GM12865 (cell line): ENCODE data around the gene UPF1.
"Not testable (repeated sequence)": the region's sequence is repeated elsewhere in the genome, so short reads cannot be mapped to it uniquely, and the experiment has no call there.

ENCODE experiments used
- DNase-seq: peaks from one replicate; pipeline ENCODE4 v3.0.0; 2010; ENCODE audit warnings: low read depth
- H3K4me3 ChIP-seq: 2 replicates; pipeline ENCODE4 v1.5.1; 2011; ENCODE audit warnings: mild to moderate bottlenecking, low read depth, low read length, control low read depth
- TF ChIP-seq, protein P1 (sequence below): IDR thresholded peaks from 2 replicates; pipeline ENCODE4 v1.5.1; 2011; ENCODE audit warnings: low read length, control low read depth, low read depth, inconsistent platforms; ENCODE audit not compliant: insufficient read depth; ENCODE audit errors: missing control alignments

The UPF1 gene

GRCh38 chr19:18807861-18808331 lies 23.9 kb upstream of the UPF1 start:
- TF ChIP-seq, protein P1, sequence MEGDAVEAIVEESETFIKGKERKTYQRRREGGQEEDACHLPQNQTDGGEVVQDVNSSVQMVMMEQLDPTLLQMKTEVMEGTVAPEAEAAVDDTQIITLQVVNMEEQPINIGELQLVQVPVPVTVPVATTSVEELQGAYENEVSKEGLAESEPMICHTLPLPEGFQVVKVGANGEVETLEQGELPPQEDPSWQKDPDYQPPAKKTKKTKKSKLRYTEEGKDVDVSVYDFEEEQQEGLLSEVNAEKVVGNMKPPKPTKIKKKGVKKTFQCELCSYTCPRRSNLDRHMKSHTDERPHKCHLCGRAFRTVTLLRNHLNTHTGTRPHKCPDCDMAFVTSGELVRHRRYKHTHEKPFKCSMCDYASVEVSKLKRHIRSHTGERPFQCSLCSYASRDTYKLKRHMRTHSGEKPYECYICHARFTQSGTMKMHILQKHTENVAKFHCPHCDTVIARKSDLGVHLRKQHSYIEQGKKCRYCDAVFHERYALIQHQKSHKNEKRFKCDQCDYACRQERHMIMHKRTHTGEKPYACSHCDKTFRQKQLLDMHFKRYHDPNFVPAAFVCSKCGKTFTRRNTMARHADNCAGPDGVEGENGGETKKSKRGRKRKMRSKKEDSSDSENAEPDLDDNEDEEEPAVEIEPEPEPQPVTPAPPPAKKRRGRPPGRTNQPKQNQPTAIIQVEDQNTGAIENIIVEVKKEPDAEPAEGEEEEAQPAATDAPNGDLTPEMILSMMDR, result no peak

DNA sequence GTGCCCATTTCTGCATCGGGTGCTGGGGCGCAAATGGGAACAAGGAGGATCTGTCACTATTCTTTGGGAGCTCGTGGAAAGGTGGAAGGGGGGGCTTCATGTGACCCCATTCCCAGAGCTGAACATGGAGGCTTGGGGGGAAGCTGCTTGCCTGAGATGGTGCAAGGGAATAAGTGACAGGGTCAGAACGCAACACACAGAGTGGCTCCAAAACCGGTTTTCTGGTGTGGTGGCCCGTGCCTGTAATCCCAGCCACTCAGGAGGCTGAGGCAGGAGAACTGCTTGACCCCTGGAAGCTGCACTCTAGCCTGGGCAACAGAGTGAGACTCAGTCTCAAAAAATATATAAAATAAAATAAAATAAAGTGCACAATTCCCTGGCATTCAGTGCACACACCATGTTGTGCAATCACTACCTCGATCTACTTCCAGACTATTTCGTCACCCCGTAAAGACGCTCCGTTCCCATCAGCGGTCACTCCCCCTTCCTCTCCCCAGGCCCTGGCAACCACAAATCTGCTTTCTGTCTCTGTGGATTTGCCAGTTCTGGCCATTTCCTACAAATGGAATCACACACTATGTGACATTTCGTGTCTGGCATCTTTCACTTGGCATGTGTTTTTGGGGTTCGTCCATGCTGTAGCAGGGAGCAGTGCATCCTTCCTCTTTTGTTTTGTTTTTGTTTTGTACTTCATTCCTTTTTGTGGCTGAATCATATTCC lies 22.4 kb upstream of the UPF1 start:
- no peak overlapping the region for H3K4me3 ChIP-seq
- TF ChIP-seq, protein P1, result no peak
- no peak for DNase-seq

More at GRCh38 chr19:18807861-18808331, 23.9 kb upstream of the UPF1 start:
- no peak overlapping the region for H3K4me3 ChIP-seq
- DNase-seq, result no peak

- not testable (repeated sequence) for H3K4me3 ChIP-seq, DNase-seq
These were observed 20.1 kb upstream of the UPF1 start for GRCh38 chr19:18811638-18812037.

DNA sequence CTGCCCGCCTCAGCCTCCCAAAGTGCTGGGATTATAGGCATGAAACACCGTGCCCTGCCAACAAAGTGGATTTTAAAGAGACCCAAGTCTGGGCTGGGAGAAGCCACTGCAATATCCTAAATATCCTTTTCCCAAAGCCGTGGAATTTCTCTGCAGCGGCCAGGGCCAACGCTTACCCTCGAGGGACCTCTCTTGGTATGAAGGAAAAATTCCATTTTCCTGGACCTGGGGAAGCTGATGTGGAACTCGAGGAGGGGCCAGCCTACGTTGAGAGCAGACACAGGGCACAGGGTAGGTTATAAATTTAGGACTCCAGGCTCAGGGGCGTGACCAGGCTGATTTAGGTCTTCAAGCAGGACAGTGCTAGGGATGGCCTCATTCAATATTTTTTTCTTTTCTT lies 17.7 kb upstream of the UPF1 start:
- TF ChIP-seq, protein P1, result no peak
- no peak for DNase-seq
- H3K4me3 ChIP-seq, result no peak overlapping the region

DNA sequence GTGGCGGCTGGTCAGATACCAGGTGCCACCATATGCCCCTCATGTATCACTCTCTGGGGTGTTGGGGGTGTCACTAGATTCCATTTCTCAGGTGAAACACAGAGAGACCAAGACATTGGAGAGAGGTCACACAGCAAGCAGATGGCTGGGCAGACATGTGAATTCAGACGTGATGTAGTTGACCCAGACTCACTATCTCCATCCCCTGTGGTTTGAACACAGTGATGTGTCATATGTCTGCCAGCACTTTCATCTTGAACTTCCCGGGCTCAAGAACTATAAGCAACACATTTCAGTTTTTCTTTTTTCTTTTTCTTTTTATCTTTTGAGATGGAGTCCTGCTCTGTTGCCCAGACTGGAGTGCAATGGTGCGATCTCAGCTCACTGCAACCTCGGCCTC lies 16.1 kb upstream of the UPF1 start:
- TF ChIP-seq, protein P1, result no peak
- no peak overlapping the region for H3K4me3 ChIP-seq
- no peak for DNase-seq

DNA sequence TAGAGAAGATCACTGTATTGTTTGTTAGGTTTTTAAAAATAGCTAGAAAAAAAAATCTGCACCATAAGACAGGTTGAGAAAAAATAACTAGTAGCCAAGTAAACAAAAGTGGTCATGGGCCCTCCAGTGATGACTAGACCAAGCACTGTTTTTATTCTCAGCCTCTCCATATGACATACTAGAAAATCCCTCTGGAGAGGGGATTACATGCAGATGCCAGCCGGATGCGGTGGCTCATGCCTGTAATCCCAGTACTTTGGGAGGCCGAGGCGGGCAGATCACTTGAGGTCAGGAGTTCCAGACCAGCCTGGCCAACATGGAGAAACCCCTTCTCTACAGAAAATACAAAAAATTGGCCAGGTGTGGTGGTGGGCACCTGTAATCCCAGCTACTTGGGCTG lies 15.1 kb upstream of the UPF1 start:
- H3K4me3 ChIP-seq, DNase-seq: not testable (repeated sequence)

DNA sequence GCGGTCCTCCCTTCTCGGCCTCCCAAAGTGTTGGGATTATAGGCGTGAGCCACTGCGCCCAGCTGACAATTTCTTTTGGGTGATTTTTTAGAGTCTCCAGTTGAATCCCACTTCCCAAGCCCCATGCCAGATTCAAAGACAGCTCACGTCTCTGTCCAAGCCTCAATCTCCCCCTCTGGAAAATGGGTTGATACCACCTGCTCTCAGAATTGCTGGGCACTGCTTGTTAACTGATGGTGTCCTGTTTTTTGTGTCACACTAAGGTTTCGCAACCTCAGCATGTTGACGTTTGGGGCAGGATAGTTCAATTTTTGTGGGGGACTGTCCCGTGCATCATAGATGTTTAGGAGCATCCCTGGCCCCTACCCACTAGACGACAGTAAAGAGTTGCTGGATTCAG lies 14.2 kb upstream of the UPF1 start:
- no peak overlapping the region for H3K4me3 ChIP-seq
- DNase-seq, result no peak
- TF ChIP-seq, protein P1, result no peak

DNA sequence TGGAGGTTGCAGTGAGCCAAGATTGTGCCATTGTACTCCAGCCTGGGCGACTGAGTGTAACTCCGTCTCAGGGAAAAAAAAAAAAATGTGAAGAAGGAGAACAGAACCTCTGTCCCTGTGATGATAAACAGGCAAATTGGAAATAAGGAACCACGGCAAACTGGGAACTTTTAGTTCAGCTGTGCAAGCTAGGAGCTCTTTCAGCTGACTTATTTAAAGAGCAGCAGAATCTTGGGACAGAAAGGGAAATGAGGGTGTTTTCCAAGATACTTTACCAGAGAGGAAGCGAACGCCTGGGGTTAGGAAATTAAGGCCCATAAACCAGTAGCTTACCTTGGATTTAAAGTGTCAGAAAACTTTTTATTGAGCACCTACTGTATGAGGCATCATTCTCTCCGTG lies 3.0 kb upstream of the UPF1 start:
- TF ChIP-seq, protein P1, result no peak
- no peak overlapping the region for H3K4me3 ChIP-seq

More for the DNA sequence above, 3.0 kb upstream of the UPF1 start:
- no peak for DNase-seq
